DLD1 (cell line): ENCODE results near the gene EXOC3L2.
"Not testable (repeated sequence)": the region's sequence is repeated elsewhere in the genome, so short reads cannot be mapped to it uniquely, and the experiment has no call there.

ENCODE experiments used
- in situ Hi-C: cut with HindIII; loops from 2 replicates; pipeline ENCODE4 v1.10.0; 2017; ENCODE audit warnings: low sequenced_read_pairs

The EXOC3L2 gene

GRCh38 chr19:45256836-45257235 lies 11.6 kb upstream of the EXOC3L2 start:
- in situ Hi-C loops, result no loop called here

GRCh38 chr19:45255611-45256157 lies 10.5 kb upstream of the EXOC3L2 start:
- in situ Hi-C loops, result no loop called here

DNA sequence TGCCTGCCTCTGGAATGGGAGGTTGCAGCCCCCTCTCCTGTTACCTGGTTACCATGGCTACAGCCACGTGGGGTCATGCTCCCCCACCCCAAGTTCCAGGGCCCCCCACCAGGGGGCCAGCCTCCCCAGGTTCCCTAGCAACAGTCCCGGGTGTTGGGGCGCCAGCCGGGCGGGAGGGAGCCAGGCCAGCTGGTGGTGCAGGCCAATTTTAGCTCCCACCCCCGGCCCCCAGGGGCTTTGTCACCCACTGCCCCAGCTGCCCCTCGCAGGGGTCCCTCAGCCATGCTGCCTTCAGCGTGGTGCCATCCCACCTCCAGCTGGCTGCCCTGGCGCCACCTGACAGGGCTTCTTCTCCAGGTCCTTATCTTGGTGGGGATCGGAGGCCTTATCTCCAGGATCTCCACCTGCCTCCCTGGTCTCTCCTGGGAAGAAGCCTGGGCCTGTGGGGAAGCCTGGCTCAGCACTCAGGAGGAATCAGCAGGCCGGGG lies 8.9 kb upstream of the EXOC3L2 start:
- in situ Hi-C loops, result no loop called here

DNA sequence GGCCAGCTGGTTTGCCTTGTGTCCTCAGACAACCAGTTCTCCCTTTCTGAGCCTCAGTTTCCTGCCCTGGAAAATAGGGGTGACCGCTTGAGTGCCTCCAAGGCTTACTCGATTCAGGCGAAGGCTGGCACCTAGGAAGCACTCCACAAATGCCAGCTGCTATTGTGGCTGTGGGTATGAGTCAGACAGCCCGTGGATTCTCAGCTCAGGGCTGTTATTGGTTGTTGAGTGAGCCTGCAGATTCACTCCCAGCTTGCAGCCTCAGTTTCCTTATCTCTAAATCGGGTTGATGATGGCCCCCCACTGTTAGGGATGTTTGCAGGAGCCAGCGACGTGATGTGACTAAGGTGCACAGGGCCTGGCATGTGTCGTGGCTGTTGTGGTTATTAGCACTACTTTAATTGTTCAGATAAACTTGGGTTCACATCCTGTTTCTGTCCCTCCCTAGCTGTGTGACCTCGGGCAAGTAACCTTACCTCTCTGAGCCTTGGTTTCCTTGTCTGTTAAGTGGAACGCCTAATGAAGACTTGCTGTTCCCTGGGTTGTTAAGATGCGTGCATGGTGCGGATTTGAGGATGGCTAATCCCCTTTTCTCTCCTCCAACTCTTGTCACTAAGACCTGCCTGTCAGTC lies 8.3 kb upstream of the EXOC3L2 start:
- in situ Hi-C loops, result no loop called here

GRCh38 chr19:45251452-45252354 lies 6.5 kb upstream of the EXOC3L2 start:
- in situ Hi-C loops, result no loop called here

DNA sequence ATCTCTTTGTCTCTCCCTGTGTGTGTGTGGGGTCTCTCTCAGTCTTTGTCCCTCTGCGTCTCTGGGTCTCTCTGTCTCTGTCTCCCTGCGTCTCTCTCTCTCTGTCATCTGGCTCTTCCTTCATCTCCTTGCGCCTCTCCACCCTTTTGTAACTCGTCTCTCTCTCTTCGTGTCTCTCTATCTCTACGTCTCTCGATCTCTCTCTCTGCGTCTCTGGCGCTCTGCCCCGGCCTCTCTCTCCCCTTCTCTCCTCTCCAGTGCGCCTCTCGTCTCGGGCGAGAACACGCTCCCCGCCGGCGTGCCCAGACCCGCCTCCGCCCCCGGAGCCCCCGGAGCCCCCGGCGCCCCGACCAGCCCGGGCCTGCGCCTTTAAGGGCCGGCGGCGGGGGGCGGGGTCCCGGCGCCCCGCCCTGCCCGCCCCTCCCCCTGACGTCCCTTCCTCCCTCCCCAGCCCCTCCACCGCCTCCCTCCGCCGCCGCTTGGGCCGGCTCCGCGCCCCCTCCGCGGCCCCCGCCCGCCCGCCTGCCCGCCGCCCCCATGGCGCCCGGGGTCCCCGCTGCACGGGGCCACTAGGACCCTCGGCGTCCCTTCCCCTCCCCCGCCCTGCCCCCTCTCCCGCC lies 5.7 kb upstream of the EXOC3L2 start, which contains the start of gene MARK4:
MARK4 (plus strand) TSS at position 440 of the 620 bp plus-strand sequence. CDS start 318 bp downstream, outside the sequence.
- in situ Hi-C loops, result no loop called here

GRCh38 chr19:45250216-45250831 lies 5.1 kb upstream of the EXOC3L2 start:
- in situ Hi-C loops, result no loop called here

DNA sequence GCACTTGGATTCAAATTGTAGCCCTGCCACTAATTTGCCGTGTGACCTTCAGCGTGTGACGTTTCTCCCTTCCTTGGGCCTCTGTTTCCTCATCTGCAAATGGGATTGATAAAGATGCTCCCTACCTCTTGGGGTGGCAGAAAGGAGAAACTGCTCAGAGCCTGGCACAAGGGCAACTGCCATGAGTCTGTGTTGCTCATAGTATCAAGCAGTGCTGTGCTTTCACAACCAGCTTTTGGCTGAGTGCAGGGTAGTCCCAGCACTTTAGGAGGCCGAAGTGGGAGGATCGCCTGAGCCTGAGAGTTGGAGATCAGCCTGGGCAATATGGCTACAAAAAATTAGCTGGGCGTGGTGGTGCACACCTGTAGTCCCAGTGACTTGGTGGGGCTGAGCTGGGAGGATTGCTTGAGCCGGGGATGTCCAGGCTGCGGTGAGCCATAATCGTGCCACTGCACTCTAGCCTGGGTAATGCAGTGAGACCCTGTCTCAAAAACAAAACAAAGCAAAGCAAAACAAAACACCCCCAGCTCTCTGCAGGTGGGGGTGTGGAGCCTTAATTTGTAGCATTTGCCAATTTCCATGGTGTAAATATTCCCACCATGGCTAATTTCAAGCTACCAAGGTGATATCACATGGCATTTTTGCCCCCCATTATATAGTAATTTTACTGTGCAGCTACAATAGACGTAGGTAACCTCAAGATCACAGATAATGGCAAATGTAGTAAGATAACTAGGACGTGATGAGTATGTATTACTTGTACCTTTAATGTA lies 4.2 kb upstream of the EXOC3L2 start:
- in situ Hi-C loops, result no loop called here

- in situ Hi-C loops, result no loop called here
These were observed 1.9 kb upstream of the EXOC3L2 start for GRCh38 chr19:45247136-45247535.

DNA sequence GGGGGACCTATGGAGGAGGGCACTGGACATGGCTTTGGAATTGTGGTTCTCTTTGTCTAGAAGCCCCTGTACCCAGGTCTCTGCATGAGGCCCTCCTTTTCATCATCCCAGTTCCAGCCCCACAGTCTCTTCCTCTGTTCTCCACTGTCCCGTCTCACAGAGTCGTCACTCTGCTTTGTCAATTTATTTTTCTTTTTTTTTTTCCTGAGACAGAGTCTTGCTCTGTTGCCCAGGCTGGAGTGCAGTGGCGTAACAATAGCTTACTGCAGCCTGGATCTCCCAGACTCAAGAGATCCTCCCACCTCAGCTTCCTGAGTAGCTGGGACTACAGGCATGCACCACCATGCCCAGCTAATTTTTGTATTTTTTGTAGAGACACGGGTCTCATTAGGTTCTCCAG lies 619 bp upstream of the EXOC3L2 start:
- in situ Hi-C loops, result no loop called here

GRCh38 chr19:45244133-45244794 lies 943 bp downstream of the EXOC3L2 start:
- in situ Hi-C loops, result no loop called here

GRCh38 chr19:45243144-45243732 lies 2.0 kb downstream of the EXOC3L2 start:
- in situ Hi-C loops, result no loop called here

DNA sequence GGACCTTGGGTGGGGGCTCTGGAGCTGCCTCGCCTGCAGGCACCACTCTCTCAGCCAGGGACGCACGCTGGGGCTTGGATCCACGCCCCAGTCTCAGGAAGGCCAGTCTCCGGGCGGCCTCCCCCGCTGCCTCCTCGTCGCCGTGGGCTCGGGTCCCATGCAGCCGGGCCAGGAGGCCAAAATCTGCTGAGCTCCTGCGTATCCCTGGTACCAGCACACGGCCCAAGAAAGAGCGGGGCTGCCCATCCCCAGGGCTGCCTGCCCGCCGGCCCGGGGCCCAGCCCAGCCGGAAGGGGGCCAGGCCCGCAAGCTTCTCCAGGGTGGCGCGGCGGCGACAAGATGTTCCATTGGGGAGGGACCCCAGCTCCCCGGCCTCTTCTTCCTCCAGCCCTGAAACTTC lies 6.7 kb downstream of the EXOC3L2 start:
- in situ Hi-C loops, result no loop called here

DNA sequence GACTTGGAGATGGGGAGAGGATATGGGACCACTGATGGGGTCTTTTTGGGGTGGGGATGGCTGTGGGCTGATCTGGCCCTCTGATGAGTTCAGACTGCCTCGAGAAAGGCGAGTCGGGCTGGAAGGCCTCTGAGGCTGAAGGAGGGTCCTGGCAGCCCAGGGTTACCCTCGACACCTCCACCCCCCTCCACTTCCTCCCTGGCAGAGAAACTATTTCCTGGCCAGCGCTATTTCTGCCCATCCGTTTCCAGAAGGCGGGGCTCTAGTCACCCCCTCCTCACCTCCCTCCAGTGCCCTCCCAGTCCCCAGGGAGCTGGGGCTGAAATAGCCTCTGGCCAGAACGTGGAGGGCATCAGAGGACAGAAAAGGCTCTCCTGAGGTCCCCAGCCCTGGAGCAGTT lies 9.7 kb downstream of the EXOC3L2 start:
- in situ Hi-C loops, result no loop called here

- in situ Hi-C loops, result no loop called here
These were observed 10.9 kb downstream of the EXOC3L2 start for GRCh38 chr19:45234089-45234869.

DNA sequence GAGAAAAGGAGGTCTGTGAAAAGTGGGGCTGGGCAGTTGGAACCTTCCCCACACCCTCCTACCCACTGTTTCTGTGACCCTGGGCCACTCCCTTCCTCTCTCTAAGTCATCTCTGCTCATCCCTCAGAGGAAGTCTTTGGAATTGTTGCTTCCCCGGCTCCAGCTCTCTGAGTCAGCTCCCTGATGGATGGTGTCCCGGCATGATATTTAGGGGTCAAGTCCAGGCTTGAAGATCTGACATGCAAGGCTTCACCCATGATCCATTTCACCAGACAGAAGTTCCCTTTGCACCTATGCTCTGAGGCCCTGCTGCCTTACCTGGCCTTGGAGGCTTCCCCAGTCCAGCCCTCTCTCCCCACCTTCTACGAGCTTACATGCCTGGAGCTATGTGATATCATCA lies 13.3 kb downstream of the EXOC3L2 start:
- in situ Hi-C loops, result no loop called here

- in situ Hi-C loops, result not testable (repeated sequence)
These were observed 16.2 kb downstream of the EXOC3L2 start for GRCh38 chr19:45229056-45229455.

- in situ Hi-C loops, result no loop called here
These were observed 20.6 kb downstream of the EXOC3L2 start for GRCh38 chr19:45224645-45225044.
